ENCODE data around the gene KDM7A. TPM values are rescaled to one million over a fixed set of nuclear protein-coding genes. Genes with fewer than 3 reads are reported as not detected.

The KDM7A gene
- total RNA-seq, 6 donors from 2014 or later, result 12.9 to 41.8 (median 18.2) TPM

GRCh38 chr7:140060243-140060630 lies 116.5 kb downstream of the KDM7A start:
- H3K4me3 ChIP-seq, result peak overlapping the region in 1 of 4 donors; percentile 80
- no peaks in the 10 kb centered on the region for H3K27me3 ChIP-seq
- H3K4me1 ChIP-seq, result peaks cover 33 to 48% (median 39%) of the 10 kb centered on the region in 4 donors
- H3K36me3 ChIP-seq, result peaks cover 0 to 12% (median 5%) of the 10 kb centered on the region in 4 donors
- DNase-seq (no peak), ATAC-seq (ENCODE audit: low FRiP score in 2 of 2) (no peak)
- no peaks in the 10 kb centered on the region for H3K9me3 ChIP-seq
- WGBS, 2 donors, result 83 to 89% methylated on average over 3 of the region's 3 CpGs
- TF ChIP-seq POLR2A (IDR thresholded peaks at IDR 0.05) (no peak), EP300 (IDR thresholded peaks at IDR 0.05) (no peak), CTCF (IDR thresholded peaks at IDR 0.05) (no peak)
- peak overlapping the region; percentile 92 to 98 (median 94) for H3K27ac ChIP-seq

GRCh38 chr7:140059273-140060242 lies 117.2 kb downstream of the KDM7A start:
- H3K36me3 ChIP-seq, result peaks cover 0 to 16% (median 5%) of the 10 kb centered on the region in 4 donors
- H3K9me3 ChIP-seq, result no peaks in the 10 kb centered on the region
- peak overlapping the region; percentile 6 to 98 (median 94) for H3K27ac ChIP-seq
- TF ChIP-seq CTCF (IDR thresholded peaks at IDR 0.05) (no peak), POLR2AphosphoS5 (IDR thresholded peaks at IDR 0.05) (no peak), EP300 (IDR thresholded peaks at IDR 0.05) (no peak), POLR2A (IDR thresholded peaks at IDR 0.05) (no peak)
- no peaks in the 10 kb centered on the region for H3K27me3 ChIP-seq
- H3K4me3 ChIP-seq, result no peak overlapping the region
- peak in 1 of 2 donors; percentile 75 for DNase-seq
- 70% methylated on average over 12 of the region's 12 CpGs for WGBS, 2 donors
- ATAC-seq (ENCODE audit: low FRiP score in 2 of 2), result no peak
- H3K4me1 ChIP-seq, result peaks cover 33 to 53% (median 39%) of the 10 kb centered on the region in 4 donors

- TF ChIP-seq EP300 (IDR thresholded peaks at IDR 0.05) (no peak), POLR2AphosphoS5 (IDR thresholded peaks at IDR 0.05) (no peak), POLR2A (IDR thresholded peaks at IDR 0.05) (no peak), CTCF (IDR thresholded peaks at IDR 0.05) (no peak)
- Histone ChIP-seq H3K4me1 (peaks cover 30 to 58% (median 42%) of the 10 kb centered on the region in 4 donors), H3K36me3 (peaks cover 0 to 26% (median 5%) of the 10 kb centered on the region in 4 donors), H3K9me3 (no peaks in the 10 kb centered on the region), H3K27ac (peak overlapping the region in 1 of 4 donors; percentile 53), H3K27me3 (no peaks in the 10 kb centered on the region), H3K4me3 (no peak overlapping the region)
- 66 to 82% methylated on average over 7 of the region's 7 CpGs for WGBS, 2 donors
- no peak for ATAC-seq (ENCODE audit: low FRiP score in 2 of 2)
- no peak for DNase-seq
Measured at GRCh38 chr7:140058517-140058916, 118.3 kb downstream of the KDM7A start.

GRCh38 chr7:140057143-140057535 lies 119.6 kb downstream of the KDM7A start:
- peaks cover 26 to 51% (median 39%) of the 10 kb centered on the region in 4 donors for H3K4me1 ChIP-seq
- H3K27ac ChIP-seq, result peak overlapping the region in 3 of 4 donors; percentile 1 to 53 (median 9)
- peaks cover 0 to 30% (median 5%) of the 10 kb centered on the region in 4 donors for H3K36me3 ChIP-seq
- DNase-seq (no peak), ATAC-seq (ENCODE audit: low FRiP score in 2 of 2) (no peak)
- WGBS, 2 donors, result 86 to 88% methylated on average over 3 of the region's 3 CpGs
- H3K9me3 ChIP-seq, result no peaks in the 10 kb centered on the region
- TF ChIP-seq CTCF (IDR thresholded peaks at IDR 0.05) (no peak), EP300 (IDR thresholded peaks at IDR 0.05) (no peak)
- no peaks in the 10 kb centered on the region for H3K27me3 ChIP-seq
- no peak overlapping the region for H3K4me3 ChIP-seq

Data from upper lobe of left lung (tissue), 6 donors.